Left lobe of liver (tissue), 2 donors: Measurements from ENCODE around the gene CBFB. TPM values are rescaled to one million over a fixed set of nuclear protein-coding genes. Genes with fewer than 3 reads are reported as not detected.

ENCODE experiments used
- ATAC-seq: fragments of 200-7000 bp; cut with Tn5 transposase; one replicate; pipeline ENCODE4 v1.9.1; 2020; ENCODE audit warnings: mild to moderate bottlenecking, moderate library complexity
- DNase-seq: peaks from one replicate; pipeline ENCODE4 v3.0.0-alpha.2; 2020; ENCODE audit warnings: low spot score
- total RNA-seq: library from RNA; stranded (reverse); gene quantifications from one replicate; pipeline ENCODE4 v1.2.1, GENCODE V29; 2021
- donor health status: DM: no; HTN: no; CAD: no; lungs with moderate emphysema.
- donor health status: DM: no; HTN: yes; CAD: no.

The CBFB gene
- total RNA-seq, 1 donor from 2014 or later: 12.2 TPM

GRCh38 chr16:67091906-67092566, 63.1 kb downstream of the CBFB start:
- DNase-seq (no peak), ATAC-seq (no peak)

- ATAC-seq (no peak), DNase-seq (no peak)
Observed at GRCh38 chr16:67093098-67093726, 64.3 kb downstream of the CBFB start.

- DNase-seq (no peak), ATAC-seq (no peak)
Observed at GRCh38 chr16:67098599-67098998, 69.7 kb downstream of the CBFB start.

GRCh38 chr16:67100569-67101310, 71.8 kb downstream of the CBFB start:
- peak; percentile 33 for ATAC-seq
- no peak for DNase-seq

DNA sequence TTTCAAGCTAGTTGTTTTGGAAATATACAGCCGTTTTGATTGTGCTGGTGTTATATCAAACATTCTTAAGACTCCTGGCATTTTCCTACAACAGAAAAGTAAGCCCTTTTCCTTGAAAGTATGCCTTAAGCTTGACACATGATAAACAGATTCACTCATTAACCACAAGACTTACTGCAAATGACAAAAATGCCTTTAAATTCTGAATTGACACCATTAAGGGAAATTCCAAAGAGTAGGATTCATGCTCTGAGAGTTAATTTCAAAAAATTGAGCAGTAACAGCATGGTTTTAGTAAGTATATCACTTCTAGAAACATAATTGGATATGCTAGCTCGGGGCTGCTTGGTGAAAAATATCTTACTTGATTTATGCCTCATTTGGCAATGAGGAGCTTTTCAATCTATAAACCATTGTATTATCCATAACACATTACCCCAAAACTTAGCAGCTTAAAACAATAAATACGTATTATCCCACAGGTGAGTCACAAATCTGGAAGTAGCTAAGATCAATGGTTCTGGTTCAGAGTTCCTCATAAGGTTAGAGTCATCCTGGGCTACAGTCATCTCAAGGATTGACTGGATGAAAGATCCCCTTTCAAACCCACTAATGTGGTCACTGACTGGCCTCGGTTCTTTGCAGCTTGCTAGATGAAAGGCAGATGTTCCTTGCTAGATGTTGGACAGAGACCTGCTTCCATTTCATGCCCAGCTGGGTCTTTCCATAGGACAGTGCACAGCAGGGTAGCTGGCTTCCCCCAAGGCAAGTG, 72.5 kb downstream of the CBFB start:
- no peak for DNase-seq
- no peak for ATAC-seq

- no peak for DNase-seq
- peak; percentile 86 for ATAC-seq
Observed at GRCh38 chr16:67104061-67104460, 75.1 kb downstream of the CBFB start.

DNA sequence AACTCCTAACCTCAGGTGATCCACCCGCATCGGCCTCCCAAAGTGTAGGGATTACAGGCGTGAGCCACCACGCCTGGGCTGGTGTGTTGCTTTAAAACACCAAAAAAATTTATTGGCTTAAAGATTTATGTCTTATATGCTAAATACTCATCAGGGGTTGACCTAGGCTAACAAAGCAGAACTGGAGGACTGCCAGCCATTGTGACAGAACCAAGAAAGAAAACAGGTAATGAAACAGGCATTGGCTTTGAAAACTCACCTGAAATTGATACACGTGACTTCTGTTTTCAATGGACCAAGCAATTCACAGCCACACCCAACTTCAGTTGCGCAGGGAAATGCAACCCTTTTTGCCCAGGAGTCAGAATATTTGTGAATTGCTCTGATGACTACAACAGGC, 75.9 kb downstream of the CBFB start:
- ATAC-seq (no peak), DNase-seq (no peak)

- ATAC-seq (no peak), DNase-seq (no peak)
Observed at GRCh38 chr16:67105246-67105645, 76.3 kb downstream of the CBFB start.

DNA sequence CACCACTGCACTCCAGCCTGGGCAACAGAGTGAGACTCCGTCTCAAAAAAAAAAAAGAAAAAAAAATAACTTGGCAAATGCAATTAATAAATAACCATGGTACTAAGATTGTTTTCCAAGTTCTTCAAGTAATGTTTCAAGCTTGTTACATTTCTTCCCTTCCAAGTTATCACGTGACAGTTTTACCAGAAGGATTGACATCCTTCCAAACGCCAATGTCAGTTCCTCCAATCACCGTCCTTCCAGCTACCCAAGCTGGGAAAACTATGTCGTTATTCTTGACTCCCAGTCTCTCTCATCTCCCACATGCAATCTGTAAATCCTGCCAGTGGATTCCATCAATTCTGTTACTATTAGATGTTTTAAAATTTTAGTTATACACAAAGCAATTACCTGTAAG, 76.9 kb downstream of the CBFB start:
- ATAC-seq (no peak), DNase-seq (no peak)

- DNase-seq: no peak
- no peak for ATAC-seq
Observed at GRCh38 chr16:67108489-67108888, 79.5 kb downstream of the CBFB start.

DNA sequence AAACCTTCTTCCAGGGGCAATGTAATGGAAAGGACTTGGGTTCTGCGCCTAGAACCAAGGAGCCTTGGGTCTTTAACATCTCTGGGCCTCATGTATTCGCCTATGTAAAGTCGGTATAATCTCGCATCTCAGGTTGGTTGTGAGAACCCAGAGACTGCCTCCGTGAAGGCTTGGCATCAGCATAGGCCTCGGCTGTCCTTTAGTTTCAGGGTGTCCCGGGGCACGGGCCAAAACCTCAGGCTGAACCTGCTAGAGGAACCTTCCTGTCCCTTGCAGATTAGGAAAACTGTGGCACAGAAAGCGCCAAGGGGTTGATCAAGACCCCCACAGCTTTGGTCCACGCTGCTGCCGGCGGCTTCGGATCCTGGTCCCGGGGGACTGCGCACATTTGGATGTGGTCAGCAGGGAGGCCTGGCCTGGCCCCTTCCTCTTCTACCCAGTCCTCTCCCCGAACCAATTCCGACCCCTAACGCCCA, 80.0 kb downstream of the CBFB start:
- DNase-seq (no peak), ATAC-seq (no peak)

DNA sequence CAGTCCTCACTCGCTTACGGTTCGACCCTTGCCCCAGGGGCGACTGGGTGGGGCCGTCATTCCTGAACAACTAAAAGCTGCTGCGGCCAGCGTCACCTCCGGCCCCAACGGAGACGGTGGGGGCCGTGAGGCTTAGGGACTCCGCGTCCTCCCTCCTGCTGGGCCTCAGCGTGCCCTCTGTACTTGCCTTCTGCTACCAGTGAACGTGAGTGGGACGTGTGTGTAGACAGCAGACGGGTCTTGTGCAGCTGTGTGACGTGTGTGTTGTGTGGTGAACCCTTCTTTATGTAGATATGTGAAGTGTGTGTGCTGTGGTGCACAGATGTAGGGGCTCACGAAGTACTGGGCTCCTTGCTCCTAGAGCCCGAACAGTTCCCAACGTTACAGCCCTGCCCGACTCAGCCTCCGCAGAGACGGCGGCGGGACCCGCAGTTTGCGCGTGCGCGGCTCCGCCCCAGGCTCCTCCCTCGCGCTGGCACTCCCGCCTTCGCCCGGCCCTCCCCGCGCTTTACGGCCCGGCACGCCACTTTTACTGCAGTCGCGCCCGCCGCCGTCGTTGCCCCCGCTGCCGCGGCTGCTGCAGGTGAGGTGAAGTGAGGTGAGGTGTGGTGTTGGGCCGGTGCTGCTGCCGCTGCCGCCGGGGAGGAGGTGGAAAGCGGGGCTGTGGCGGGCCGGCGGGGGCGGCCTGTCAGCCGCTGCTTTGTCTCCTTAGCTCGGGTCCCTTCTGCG, 80.6 kb downstream of the CBFB start, which contains the start of gene PHAF1:
Gene PHAF1 (plus strand): TSS at position 535 of the 729 bp plus-strand sequence. CDS start 235 bp downstream, outside the sequence.
- DNase-seq (peak; percentile 97), ATAC-seq (peak; percentile 87)

GRCh38 chr16:67111951-67112444, 83.0 kb downstream of the CBFB start:
- peak; percentile 26 for DNase-seq
- no peak for ATAC-seq

- ATAC-seq: no peak
- peak; percentile 42 for DNase-seq
Observed at GRCh38 chr16:67112591-67113399, 83.8 kb downstream of the CBFB start.

- ATAC-seq: no peak
- no peak for DNase-seq
Observed at GRCh38 chr16:67114793-67115192, 85.8 kb downstream of the CBFB start.

- ATAC-seq: no peak
- no peak for DNase-seq
Observed at GRCh38 chr16:67115639-67116038, 86.7 kb downstream of the CBFB start.

DNA sequence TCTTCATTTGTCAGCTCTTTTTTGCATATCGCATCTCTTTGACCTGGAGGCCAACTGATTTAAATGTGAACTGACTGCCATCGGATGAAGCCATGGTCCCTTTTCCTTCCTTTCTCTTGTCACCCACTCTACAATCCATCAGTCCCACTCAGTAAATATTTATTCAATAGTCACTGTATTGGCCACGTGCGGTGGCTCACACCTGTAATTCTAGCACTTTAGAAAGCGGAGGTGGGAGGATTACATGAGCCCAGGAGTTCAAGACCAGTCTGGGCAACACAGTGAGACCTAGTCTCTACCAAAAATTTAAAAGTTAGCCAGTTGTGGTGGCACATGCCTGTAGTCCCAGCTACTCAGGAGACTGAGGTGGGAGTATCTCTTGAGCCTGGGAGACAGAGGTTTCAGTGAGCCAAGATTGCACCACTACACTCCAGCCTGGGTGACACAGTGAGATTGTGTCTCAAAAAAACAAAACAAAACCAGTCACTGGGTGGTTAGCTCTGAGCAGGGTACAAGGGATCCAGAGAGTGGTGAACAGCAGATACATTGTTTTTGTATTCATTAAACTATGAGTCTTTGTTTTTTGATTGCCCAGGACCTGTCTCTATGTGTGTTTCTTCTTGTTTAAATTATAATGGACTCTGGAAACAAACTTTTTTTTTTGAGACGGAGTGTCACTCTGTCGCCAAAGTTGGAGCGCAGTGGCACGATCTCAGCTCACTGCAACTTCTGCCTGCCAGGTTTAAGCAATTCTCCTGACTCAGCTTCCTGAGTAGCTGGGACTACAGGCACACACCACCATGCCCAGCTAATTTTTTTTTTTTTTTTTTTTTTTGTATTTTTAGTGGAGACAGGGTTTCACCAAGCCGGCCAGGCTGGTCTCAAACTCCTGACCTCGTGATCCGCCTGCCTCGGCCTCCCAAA, 87.7 kb downstream of the CBFB start:
- peak; percentile 70 for DNase-seq
- peak; percentile 57 for ATAC-seq

GRCh38 chr16:67117716-67118115, 88.8 kb downstream of the CBFB start:
- DNase-seq: no peak

More at GRCh38 chr16:67117716-67118115, 88.8 kb downstream of the CBFB start:
- no peak for ATAC-seq
